Right lobe of liver (tissue), 6 donors: ENCODE measurements around the gene SAMD15. TPM values are rescaled to one million over a fixed set of nuclear protein-coding genes. Genes with fewer than 3 reads are reported as not detected.

Experiments
- ATAC-seq, 4 donors: fragments of 200-7000 bp; cut with Tn5 transposase; one replicate each; pipeline ENCODE4 v1.9.1; 2020; ENCODE audit warnings: mild to moderate bottlenecking in 4 of 4, moderate library complexity in 4 of 4
- DNase-seq, 3 donors: peaks; one replicate each; pipeline ENCODE4 v3.0.0-alpha.2; 2020
- H3K27ac ChIP-seq, 3 donors: fragments of 200-600 bp; one replicate each; pipeline ENCODE4 v1.8.0; 2022
- H3K27me3 ChIP-seq, 2 donors: fragments of 200-600 bp; one replicate each; pipeline ENCODE4 v1.8.0; 2022
- H3K36me3 ChIP-seq, 4 donors: fragments of 200-600 bp; sonication (generic) in 1 of 4; one replicate each; pipeline versions ENCODE4 v1.5.1 to v1.8.0; 2017 to 2022; ENCODE audit warnings: control low read depth in 1 of 4
- H3K4me1 ChIP-seq, 4 donors: fragments of 200-600 bp; sonication (generic) in 1 of 4; one replicate each; pipeline versions ENCODE4 v1.5.1 to v1.8.0; 2017 to 2022; ENCODE audit warnings: control low read depth in 1 of 4
- H3K4me3 ChIP-seq, 3 donors: fragments of 200-600 bp; one replicate each; pipeline ENCODE4 v1.8.0; 2022
- H3K9me3 ChIP-seq, 4 donors: fragments of 200-600 bp; sonication (generic) in 1 of 4; one replicate each; pipeline versions ENCODE4 v1.5.1 to v1.8.0; 2017 to 2022; ENCODE audit warnings: control low read depth in 1 of 4
- CTCF ChIP-seq, 4 donors: fragments of 200-600 bp in 3 of 4; fragments of 450-650 bp in 1 of 4; IDR thresholded peaks; one replicate each; pipeline versions ENCODE4 v1.5.1 to v1.8.0; 2016 to 2022; ENCODE audit warnings: antibody characterized with exemption in 4 of 4, mild to moderate bottlenecking in 2 of 4
- POLR2A ChIP-seq: fragments of 450-650 bp; IDR thresholded peaks from one replicate; pipeline ENCODE4 v1.6.1; 2017; ENCODE audit warnings: antibody characterized with exemption, mild to moderate bottlenecking
- WGBS: methylation state at CpG from one replicate; pipeline ENCODE4 v1.1.6; 2018; ENCODE audit warnings: low coverage, low lambda C conversion rate; ENCODE audit not compliant: insufficient coverage; ENCODE audit errors: missing lambda C conversion rate; 5-methylcytosine and 5-hydroxymethylcytosine counted together
- intact Hi-C, 2 donors: fragments of 100-400 bp; cut with DNase I; formaldehyde crosslinking; loops; one replicate each; pipeline versions ENCODE4 v1.11.2 to v1.14.1; 2022
- total RNA-seq, 6 experiments: library from RNA; depleted of rRNA in 2 of 6; stranded (reverse); fragments of >200 nt in 2 of 6; fragmentation: NEBNext Ultra II Directional in 3 of 6; extraction: Animal tissue kit (Norgen Biotek cat#: 25700) in 3 of 6; gene quantifications; one replicate each; pipeline versions ENCODE4 v1.1.0 to v1.2.4, GENCODE V29; 2016 to 2023
- donor health status: DM: no; HTN: yes; CAD: no.
- donor health status: DM: no; HTN: no; CAD: no.
- donor health status: DM: no; HTN: no; CAD: no.
- donor health status: DM: no; HTN: yes; CAD: no.
- donor health status: DM: no; HTN: yes; CAD: no.

The SAMD15 gene
- total RNA-seq, 6 experiments from 2014 or later: 0.12 to 0.42 (median 0.31) TPM; not detected in 2

GRCh38 chr14:77364146-77364545, 13.0 kb upstream of the SAMD15 start:
- DNase-seq (no peak), ATAC-seq (peak in 3 of 4 donors; percentile 37 to 74 (median 73))
- H3K4me3 ChIP-seq: no peak overlapping the region
- H3K9me3 ChIP-seq: no peaks in the 10 kb centered on the region
- TF ChIP-seq CTCF (IDR thresholded peaks at IDR 0.05): no peak
- no peak for TF ChIP-seq POLR2A
- 53% methylated on average over 2 of the region's 3 CpGs for WGBS
- H3K4me1 ChIP-seq: peaks cover 0 to 2% (median 0%) of the 10 kb centered on the region in 4 donors
- intact Hi-C loops: no loop called here
- H3K27me3 ChIP-seq: no peaks in the 10 kb centered on the region
- no peaks in the 10 kb centered on the region for H3K36me3 ChIP-seq
- no peak overlapping the region for H3K27ac ChIP-seq

- no peaks in the 10 kb centered on the region for H3K36me3 ChIP-seq
- no peak overlapping the region for H3K4me3 ChIP-seq
- intact Hi-C loops: no loop called here
- no peak for TF ChIP-seq POLR2A
- no peak for TF ChIP-seq CTCF (IDR thresholded peaks at IDR 0.05)
- peaks cover 0 to 6% (median 0%) of the 10 kb centered on the region in 4 donors for H3K4me1 ChIP-seq
- WGBS: 0% methylated on average over 1 of the region's 1 CpG
- no peak overlapping the region for H3K27ac ChIP-seq
- ATAC-seq (peak in 2 of 4 donors; percentile 63 to 65), DNase-seq (no peak)
- no peaks in the 10 kb centered on the region for H3K9me3 ChIP-seq
- no peaks in the 10 kb centered on the region for H3K27me3 ChIP-seq
Measured at GRCh38 chr14:77369285-77369684, 7.9 kb upstream of the SAMD15 start.

DNA sequence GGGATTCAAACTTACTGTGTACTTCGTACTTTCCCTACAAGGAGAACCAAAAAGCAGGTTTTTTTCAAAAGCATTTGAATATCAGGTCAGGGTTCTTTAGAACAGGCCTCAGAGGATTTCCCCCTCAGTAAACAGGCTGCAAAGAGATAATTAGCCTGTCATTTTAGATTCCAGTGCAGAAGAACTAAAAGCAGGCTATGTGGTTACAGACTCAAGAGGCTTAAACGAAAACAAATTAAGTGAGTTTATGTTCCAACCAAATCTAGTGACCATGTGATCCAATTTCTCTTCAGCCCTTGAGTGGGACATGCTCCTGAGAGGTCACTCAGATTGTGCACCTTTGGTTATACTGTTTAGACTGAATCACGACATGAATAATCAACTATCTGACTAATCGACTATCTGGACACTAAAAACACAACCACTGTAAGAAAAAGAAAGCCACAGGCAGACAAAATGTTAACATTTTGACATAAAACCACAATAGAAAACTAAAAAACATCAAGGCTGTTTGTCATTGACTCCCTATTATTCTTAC, 4.8 kb upstream of the SAMD15 start:
- H3K27ac ChIP-seq: no peak overlapping the region
- TF ChIP-seq POLR2A (no peak), CTCF (IDR thresholded peaks at IDR 0.05) (no peak)
- intact Hi-C loops: no loop called here
- no peak for DNase-seq
- no peaks in the 10 kb centered on the region for H3K36me3 ChIP-seq
- no peaks in the 10 kb centered on the region for H3K27me3 ChIP-seq
- 13% methylated on average over 4 of the region's 4 CpGs for WGBS
- H3K4me3 ChIP-seq: no peak overlapping the region
- ATAC-seq: no peak
- no peaks in the 10 kb centered on the region for H3K9me3 ChIP-seq
- peaks cover 0 to 23% (median 3%) of the 10 kb centered on the region in 4 donors for H3K4me1 ChIP-seq

DNA sequence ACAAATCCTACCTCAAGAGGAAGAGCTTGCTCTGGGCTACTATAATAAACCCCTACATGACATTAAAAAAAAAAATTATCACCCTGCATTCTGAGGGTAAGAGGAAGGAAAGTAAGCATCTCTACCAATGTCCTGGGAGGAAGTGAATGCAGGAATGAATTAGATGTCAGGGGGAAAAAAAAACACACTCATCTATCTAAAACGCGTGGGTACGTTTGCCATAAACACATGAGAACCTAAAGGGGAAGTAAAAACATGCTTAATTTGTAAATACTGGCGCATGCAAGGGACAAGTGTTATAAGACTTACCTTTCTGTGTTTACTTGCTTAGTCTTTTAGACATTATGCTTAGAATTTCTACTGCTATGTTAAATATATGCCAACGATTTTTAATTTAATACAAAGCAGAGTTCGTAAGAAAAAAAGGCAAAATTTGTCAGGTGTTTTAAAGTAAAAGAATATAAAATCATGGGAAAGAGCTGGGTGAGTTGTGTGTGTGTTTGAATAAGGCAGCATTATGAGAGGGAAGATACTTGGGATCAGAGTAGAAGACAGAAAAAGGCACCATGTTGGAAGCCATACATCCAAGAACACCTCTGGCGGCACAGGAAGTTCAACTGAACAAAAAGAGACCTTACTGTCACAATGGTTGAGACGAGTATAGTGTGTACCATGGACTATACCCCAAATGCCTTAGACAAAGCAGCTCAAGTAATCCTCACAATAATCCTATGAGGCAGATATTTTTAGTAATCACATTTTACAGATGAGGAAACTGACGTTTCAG, 1.8 kb upstream of the SAMD15 start:
- 62% methylated on average over 9 of the region's 9 CpGs for WGBS
- Histone ChIP-seq H3K9me3 (no peaks in the 10 kb centered on the region), H3K4me3 (peak overlapping the region in 1 of 3 donors; percentile 71), H3K27ac (no peak overlapping the region), H3K4me1 (peaks cover 0 to 17% (median 3%) of the 10 kb centered on the region in 4 donors), H3K36me3 (no peaks in the 10 kb centered on the region), H3K27me3 (no peaks in the 10 kb centered on the region)
- DNase-seq: no peak
- intact Hi-C loops: no loop called here
- ATAC-seq: no peak
- TF ChIP-seq POLR2A (no peak), CTCF (IDR thresholded peaks at IDR 0.05) (no peak)
